GM18870 (cell line): ENCODE results near the gene PPM1J.

ENCODE experiments used
- ATAC-seq: cut with Tn5 transposase; IDR thresholded peaks from one replicate; pipeline ENCODE4 v1.9.1; 2021; ENCODE audit warnings: moderate library complexity; ENCODE audit not compliant: unreplicated experiment

Gene PPM1J

GRCh38 chr1:112707221-112708001 lies 7.7 kb downstream of the PPM1J start:
- peak; percentile 45 for ATAC-seq

GRCh38 chr1:112706505-112707220 lies 8.5 kb downstream of the PPM1J start, which contains the start of gene RHOC:
TSS of gene RHOC (minus strand) at chr1:112707127. CDS start at chr1:112703799, 3,328 bp downstream.
- peak; percentile 35 for ATAC-seq

DNA sequence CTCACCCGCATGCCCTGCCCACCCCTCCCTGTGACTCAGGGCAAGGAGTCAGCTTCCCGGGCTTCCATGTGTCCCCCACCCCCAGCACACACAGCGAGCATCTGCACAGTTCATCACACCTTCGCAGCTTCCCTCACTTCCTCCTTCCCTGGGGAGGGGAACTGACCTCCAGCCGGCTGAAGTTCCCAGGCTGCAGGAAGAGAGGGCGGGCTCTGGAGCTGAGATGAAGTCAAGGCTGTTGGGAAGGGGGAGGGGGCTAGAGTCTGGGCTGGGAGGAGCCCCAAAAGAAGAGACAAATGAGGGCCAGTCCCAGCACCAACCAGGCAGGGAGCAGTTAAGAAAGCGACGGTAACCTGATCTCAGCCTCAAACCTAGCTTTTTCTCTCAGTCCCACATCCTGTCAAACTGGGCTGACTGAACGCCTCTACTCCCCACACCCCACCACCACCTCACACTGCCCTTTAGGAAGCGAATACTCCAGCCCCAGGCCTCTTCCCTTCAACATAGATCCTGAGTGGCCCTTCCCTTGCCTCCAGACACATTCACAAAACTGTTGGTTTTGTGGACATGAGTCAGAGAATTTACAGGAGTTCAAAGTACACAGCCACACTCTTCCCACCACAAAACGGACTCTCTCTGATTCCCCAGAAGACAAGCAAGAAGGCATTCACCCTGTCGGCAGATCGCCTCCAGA lies 10.1 kb downstream of the PPM1J start:
- ATAC-seq = peak; percentile 46

GRCh38 chr1:112704391-112704933 lies 10.7 kb downstream of the PPM1J start:
- ATAC-seq = no peak

GRCh38 chr1:112703706-112704105 lies 11.4 kb downstream of the PPM1J start:
- no peak for ATAC-seq

DNA sequence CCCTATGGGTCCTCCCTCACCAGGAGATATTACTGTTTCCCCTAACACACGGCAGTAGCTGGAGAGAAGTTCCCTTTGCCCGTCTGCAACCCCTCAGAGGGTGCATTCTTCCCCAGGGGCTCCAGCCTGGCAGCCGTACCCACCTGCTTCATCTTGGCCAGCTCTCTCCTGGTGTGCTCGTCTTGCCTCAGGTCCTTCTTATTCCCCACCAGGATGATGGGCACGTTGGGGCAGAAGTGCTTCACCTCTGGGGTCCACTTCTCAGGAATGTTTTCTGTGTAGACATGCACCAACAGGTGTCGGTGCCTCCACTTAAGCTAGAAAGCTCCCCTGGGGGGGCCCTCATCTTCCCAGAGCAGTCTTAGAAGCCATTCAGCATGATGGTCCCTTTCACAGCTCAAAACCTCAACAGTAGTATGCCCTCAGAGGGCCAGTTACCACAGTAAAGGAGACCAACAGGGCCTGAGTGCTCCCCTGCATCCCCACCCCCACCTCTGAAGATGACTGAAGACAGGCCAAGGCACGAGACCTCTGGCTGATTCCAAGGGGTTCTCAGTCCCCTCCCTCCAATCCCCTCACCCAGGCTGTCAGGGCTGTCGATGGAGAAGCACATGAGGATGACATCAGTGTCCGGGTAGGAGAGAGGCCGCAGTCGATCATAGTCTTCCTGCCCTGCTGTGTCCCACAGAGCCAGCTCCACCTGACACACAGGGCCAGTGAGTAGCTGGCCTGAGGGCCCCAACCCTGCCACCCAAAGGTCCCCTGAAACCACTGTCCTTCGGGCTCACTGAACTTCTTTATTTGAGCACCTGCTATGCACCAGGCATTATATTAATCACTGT lies 12.5 kb downstream of the PPM1J start:
- no peak for ATAC-seq

GRCh38 chr1:112702067-112702395 lies 13.1 kb downstream of the PPM1J start:
- no peak for ATAC-seq

- no peak for ATAC-seq
Observed at GRCh38 chr1:112701227-112702066, 13.7 kb downstream of the PPM1J start.

GRCh38 chr1:112700290-112701226 lies 14.6 kb downstream of the PPM1J start:
- ATAC-seq = peak; percentile 47

DNA sequence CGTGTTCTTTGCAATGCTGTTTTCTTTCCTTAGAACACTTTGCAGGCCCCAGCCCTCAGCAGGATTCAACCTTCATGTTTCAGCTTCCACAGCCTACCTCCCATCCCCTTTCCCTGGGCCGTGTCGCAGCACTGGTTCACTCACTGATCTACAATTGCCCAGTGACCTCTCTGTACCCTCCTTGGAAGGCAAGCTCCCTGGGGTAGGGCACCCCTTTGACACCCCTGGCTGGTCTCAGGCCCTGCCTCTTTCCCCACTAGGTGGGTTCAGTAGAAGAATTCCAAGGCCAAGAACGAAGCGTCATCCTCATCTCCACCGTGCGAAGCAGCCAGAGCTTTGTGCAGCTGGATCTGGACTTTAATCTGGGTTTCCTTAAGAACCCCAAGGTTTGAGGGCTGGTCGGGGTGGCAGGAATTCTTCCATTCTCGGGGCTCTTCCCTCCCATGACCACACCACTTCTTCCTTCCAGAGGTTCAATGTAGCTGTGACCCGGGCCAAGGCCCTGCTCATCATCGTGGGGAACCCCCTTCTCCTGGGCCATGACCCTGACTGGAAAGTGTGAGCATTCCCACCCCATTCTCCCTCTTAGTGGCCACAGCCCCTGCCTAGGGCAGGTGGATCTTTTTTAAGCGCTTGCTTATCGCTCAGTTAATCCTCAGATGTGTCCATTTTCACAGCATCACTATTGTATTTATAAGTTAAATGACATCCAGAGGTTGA lies 15.5 kb downstream of the PPM1J start:
- ATAC-seq = no peak

DNA sequence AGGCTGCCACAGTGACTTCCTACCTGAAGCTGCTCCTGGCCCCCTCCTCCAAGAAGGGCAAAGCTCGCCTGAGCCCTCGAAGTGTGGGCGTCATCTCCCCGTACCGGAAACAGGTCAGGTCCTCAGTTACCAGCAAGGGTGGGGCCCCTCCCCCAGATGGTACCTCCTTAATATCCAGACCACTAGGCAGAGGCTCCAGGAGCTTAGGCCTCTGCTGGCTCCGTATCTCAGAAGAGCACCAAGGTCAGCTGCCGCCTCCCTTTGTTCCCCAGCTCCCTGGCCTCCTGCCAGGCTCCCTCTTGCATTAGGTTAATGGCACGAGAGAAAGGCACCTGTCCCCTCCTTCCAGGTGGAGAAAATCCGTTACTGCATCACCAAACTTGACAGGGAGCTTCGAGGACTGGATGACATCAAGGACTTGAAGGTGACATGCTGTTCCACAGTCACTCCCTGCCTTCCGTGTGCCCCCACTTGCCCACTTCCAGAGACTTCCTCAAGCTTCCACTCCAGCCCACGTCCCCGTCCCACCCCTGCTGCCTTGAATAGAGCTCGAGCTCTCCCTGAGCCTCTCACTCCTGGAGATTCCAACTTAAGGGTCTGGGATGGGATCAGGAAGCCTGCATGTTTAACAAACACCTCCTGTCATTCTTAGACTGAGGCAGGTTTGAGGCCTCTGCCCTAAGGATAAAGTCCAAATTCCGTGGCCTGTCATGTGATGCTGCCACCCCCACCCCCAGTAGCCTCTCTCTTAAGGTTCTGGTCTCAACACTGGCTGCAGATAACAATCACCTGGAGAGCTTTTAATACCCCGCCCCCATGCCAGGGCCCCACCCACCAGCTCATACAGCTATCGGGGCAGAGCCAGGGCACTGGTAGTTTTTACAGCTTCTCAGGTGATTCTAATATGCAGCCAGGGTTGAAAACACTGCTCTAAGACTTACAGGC lies 16.5 kb downstream of the PPM1J start:
- ATAC-seq = no peak

GRCh38 chr1:112697781-112698201 lies 17.3 kb downstream of the PPM1J start:
- ATAC-seq = no peak

DNA sequence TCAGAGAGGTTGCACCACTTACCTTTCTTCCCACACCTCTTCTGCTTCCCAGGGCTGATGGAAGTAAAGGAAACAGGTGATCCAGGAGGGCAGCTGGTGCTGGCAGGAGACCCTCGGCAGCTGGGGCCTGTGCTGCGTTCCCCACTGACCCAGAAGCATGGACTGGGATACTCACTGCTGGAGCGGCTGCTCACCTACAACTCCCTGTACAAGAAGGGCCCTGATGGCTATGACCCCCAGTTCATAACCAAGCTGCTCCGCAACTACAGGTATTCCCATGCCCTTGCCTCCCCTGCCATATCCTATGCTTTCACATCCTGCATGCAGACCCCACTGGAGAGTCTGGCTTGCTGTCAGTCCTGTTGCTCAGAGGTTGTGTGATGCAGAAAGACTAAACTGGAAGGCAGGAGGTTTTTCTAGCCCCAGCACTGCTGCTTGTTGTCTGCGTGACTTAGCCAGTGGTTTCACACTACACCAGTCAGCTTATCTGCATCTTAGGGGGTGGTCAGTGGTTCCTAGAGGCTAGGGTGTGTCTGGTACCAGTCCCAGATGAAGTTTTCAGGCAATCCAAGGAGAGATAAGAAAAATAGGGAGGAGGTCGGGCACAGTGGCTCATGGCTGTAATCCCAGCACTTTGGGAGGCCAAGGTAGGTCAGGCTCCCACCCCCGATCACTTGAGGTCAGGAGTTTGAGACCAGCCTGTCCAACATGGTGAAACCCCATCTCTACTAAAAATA lies 18.4 kb downstream of the PPM1J start:
- no peak for ATAC-seq

- no peak for ATAC-seq
Observed at GRCh38 chr1:112695276-112695675, 19.9 kb downstream of the PPM1J start.

DNA sequence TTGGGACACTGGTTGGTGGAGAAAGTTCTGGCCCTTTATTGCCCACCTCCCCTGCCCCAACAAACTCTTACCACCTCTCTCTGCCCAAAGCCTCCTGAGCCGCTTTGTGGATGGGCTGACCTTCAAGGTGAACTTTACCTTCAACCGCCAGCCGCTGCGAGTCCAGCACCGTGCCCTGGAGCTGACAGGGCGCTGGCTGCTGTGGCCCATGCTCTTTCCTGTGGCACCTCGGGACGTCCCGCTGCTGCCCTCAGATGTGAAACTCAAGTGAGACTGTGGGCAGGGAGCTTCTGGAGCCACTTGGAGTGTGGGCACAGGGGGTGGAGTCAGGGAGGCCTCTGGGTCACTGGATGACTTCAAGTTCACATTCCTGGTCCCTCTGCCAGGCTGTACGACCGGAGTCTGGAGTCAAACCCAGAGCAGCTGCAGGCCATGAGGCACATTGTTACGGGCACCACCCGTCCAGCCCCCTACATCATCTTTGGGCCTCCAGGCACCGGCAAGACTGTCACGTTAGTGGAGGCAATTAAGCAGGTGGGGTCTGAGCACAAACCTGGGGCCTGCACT lies 20.7 kb downstream of the PPM1J start:
- no peak for ATAC-seq

DNA sequence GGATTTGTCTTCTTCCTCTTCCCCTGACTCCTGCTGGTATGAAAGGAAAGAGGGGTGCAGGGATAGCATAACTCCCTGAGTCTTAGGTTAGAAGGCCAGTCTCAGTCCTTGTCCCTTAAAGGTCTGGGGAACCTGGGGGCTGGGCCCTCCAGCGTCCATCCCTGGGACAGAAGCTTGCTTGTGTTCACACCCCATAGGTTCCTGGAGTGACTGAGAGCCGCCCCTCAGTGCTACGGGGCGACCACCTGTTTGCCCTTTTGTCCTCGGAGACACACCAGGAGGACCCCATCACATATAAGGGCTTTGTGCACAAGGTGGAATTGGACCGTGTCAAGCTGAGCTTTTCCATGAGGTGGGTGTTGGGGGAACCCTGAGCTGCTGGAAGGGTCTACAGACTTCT lies 21.3 kb downstream of the PPM1J start:
- no peak for ATAC-seq
